NCI-H2227 (cell line): Measurements from ENCODE around the gene HOXA3.

Experiments used
- DNase-seq: peaks from one replicate; lab custom pipeline; 2025; ENCODE audit not compliant: unreplicated experiment; lab: John Stamatoyannopoulos, UW

HOXA3 gene

GRCh38 chr7:27179503-27180430 lies 27.4 kb upstream of the HOXA3 start:
- peak; percentile 13 for DNase-seq

GRCh38 chr7:27179030-27179429 lies 26.6 kb upstream of the HOXA3 start:
- DNase-seq = no peak

GRCh38 chr7:27178366-27178765 lies 26.0 kb upstream of the HOXA3 start:
- DNase-seq = no peak

- DNase-seq = no peak
Observed at GRCh38 chr7:27177795-27178320, 25.5 kb upstream of the HOXA3 start.

GRCh38 chr7:27176962-27177794 lies 24.8 kb upstream of the HOXA3 start:
- DNase-seq = no peak

- no peak for DNase-seq
Observed at GRCh38 chr7:27176524-27176845, 24.1 kb upstream of the HOXA3 start.

- DNase-seq = no peak
Observed at GRCh38 chr7:27175626-27176523, 23.5 kb upstream of the HOXA3 start.

- no peak for DNase-seq
Observed at GRCh38 chr7:27174874-27175625, 22.7 kb upstream of the HOXA3 start.

- no peak for DNase-seq
Observed at GRCh38 chr7:27173956-27174873, 21.8 kb upstream of the HOXA3 start, which contains the start of gene HOXA10. Gene HOXA10 (minus strand): TSS chr7:27174320. CDS start chr7:27174306, 14 bp downstream.

- DNase-seq = no peak
Observed at GRCh38 chr7:27173511-27173955, 21.1 kb upstream of the HOXA3 start.

- DNase-seq = no peak
Observed at GRCh38 chr7:27172823-27173510, 20.6 kb upstream of the HOXA3 start.

- DNase-seq = no peak
Observed at GRCh38 chr7:27172315-27172774, 20.0 kb upstream of the HOXA3 start.

- peak; percentile 38 for DNase-seq
Observed at GRCh38 chr7:27171637-27172314, 19.4 kb upstream of the HOXA3 start.

- DNase-seq = no peak
Observed at GRCh38 chr7:27171325-27171636, 18.9 kb upstream of the HOXA3 start.

GRCh38 chr7:27170426-27171324 lies 18.3 kb upstream of the HOXA3 start:
- DNase-seq = no peak

- no peak for DNase-seq
Observed at GRCh38 chr7:27169658-27170425, 17.5 kb upstream of the HOXA3 start.
